Left ventricle myocardium inferior (tissue), 1 donor: ENCODE data around the gene KCNMB2. TPM values are rescaled to one million over a fixed set of nuclear protein-coding genes. Genes with fewer than 3 reads are reported as not detected.
"Not testable (repeated sequence)": the region's sequence is repeated elsewhere in the genome, so short reads cannot be mapped to it uniquely, and the experiment has no call there.

Experiments used
- DNase-seq: peaks from one replicate; pipeline ENCODE4 v3.0.0-alpha.2; 2020
- H3K27ac ChIP-seq: fragments of 200-600 bp; replicated peaks from 2 replicates; pipeline ENCODE4 v1.8.0; 2021
- H3K27me3 ChIP-seq: fragments of 200-600 bp; 2 replicates; pipeline ENCODE4 v1.8.0; 2021; ENCODE audit warnings: low read depth
- H3K36me3 ChIP-seq: fragments of 200-600 bp; 2 replicates; pipeline ENCODE4 v1.8.0; 2021
- H3K4me1 ChIP-seq: fragments of 200-600 bp; 2 replicates; pipeline ENCODE4 v1.8.0; 2021
- H3K4me3 ChIP-seq: fragments of 200-600 bp; 2 replicates; pipeline ENCODE4 v1.8.0; 2021; ENCODE audit warnings: mild to moderate bottlenecking, moderate library complexity
- H3K9me3 ChIP-seq: fragments of 200-600 bp; replicated peaks from 2 replicates; pipeline ENCODE4 v1.8.0; 2021
- intact Hi-C: fragments of 100-400 bp; cut with micrococcal nuclease; formaldehyde crosslinking; loops from one replicate; pipeline ENCODE4 v1.11.0; 2022
- total RNA-seq: library from RNA; stranded (reverse); fragmentation: NEBNext Ultra II Directional; extraction: Animal tissue kit (Norgen Biotek cat#: 25700); gene quantifications from one replicate; pipeline ENCODE4 v1.2.1, GENCODE V29; 2021
- TF ChIP-seq, protein P1 (sequence below): fragments of 200-600 bp; IDR thresholded peaks from 2 replicates; pipeline ENCODE4 v1.8.0; 2021; ENCODE audit warnings: antibody characterized with exemption, mild to moderate bottlenecking, borderline replicate concordance
- donor health status: DM: no; HTN: yes; CAD: no; lungs with severe emphysema.

The KCNMB2 gene
- total RNA-seq, 1 donor from 2014 or later = 2.1 TPM

DNA sequence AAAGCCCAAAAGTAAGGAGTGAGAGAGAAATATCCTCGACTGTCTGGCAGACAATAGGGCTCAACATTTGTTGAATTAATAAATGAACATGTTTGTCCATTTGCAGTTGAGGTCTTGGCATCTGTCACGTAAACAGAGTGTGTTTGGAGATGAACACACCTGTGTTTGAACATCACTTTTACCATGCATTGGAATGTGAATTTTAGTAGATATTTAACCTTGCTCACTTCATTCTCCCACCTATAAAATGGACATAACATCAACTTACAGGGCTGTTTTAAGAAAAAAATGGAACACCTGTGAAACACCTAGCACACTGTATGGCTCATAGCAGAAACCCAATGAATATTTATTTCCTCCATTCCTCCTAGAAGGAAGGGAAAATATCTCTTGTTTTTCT lies 204.8 kb downstream of the KCNMB2 start:
- TF ChIP-seq, protein P1, sequence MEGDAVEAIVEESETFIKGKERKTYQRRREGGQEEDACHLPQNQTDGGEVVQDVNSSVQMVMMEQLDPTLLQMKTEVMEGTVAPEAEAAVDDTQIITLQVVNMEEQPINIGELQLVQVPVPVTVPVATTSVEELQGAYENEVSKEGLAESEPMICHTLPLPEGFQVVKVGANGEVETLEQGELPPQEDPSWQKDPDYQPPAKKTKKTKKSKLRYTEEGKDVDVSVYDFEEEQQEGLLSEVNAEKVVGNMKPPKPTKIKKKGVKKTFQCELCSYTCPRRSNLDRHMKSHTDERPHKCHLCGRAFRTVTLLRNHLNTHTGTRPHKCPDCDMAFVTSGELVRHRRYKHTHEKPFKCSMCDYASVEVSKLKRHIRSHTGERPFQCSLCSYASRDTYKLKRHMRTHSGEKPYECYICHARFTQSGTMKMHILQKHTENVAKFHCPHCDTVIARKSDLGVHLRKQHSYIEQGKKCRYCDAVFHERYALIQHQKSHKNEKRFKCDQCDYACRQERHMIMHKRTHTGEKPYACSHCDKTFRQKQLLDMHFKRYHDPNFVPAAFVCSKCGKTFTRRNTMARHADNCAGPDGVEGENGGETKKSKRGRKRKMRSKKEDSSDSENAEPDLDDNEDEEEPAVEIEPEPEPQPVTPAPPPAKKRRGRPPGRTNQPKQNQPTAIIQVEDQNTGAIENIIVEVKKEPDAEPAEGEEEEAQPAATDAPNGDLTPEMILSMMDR = no peak
- Histone ChIP-seq H3K36me3 (no peaks in the 10 kb centered on the region), H3K27ac (no peak overlapping the region), H3K4me3 (no peak overlapping the region), H3K9me3 (peaks cover 4% of the 10 kb centered on the region), H3K27me3 (no peaks in the 10 kb centered on the region), H3K4me1 (peaks cover 4% of the 10 kb centered on the region)
- no peak for DNase-seq
- intact Hi-C loops = no loop called here

DNA sequence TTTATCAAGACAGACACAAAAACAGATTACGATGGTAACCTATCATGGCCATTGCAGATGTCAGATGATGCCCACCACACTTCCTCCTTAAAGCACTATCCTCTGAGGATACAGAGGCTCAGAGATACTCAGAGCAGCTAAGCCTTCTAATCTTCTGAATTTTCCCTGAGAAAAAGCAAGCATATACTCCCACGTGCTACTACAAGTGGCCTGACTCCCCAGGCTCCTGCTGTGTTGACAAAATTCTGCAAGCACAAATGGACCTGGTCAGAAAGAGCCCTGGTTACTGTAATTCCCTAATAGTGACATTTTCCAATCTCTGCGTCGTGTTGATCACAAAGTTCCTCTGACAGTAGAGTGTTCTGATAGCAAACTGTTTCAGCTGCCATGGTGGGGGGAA lies 207.1 kb downstream of the KCNMB2 start:
- H3K4me1 ChIP-seq = no peaks in the 10 kb centered on the region
- TF ChIP-seq, protein P1 = no peak
- no peak overlapping the region for H3K27ac ChIP-seq
- intact Hi-C loops = no loop called here
- no peaks in the 10 kb centered on the region for H3K27me3 ChIP-seq
- no peak overlapping the region for H3K4me3 ChIP-seq
- H3K9me3 ChIP-seq = peaks cover 7% of the 10 kb centered on the region
- no peak for DNase-seq
- H3K36me3 ChIP-seq = no peaks in the 10 kb centered on the region

DNA sequence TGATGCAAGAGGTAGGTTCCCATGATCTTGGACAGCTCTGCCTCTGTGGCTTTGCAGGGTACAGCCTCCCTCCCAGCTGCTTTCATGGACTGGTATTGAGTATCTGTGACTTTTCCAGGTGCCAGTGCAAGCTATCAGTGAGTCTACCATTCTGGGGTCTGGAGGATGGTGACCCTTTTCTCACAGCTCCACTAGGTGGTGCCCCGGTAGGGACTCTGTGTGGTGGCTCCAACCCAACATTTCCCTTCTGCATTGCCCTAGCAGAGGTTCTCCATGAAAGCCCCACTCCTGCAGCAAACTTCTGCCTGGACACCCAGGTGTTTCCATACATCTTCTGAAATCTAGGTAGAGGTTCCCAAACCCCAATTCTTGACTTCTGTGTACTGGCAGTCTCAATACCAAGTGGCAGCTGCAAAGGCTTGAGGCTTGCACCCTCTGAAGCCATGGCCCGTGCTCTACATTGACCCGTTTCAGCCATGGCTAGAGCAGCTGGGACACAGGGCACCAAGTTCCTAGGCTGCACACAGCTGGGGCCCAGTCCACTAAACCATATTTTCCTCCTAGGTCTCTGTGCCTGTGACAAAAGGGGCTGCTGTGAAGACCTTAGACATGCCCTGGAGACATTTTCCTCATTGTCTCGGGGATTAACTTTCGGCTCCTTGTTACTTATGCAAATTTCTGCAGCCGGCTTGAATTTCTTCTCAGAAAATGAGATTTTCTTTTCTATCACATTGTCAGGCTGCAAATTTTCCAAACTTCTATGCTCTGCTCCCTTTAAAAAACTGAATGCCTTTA lies 209.8 kb downstream of the KCNMB2 start:
- intact Hi-C loops, DNase-seq: not testable (repeated sequence)

GRCh38 chr3:178748874-178749273 lies 212.6 kb downstream of the KCNMB2 start:
- Histone ChIP-seq H3K4me3 (no peak overlapping the region), H3K9me3 (peaks cover 26% of the 10 kb centered on the region), H3K4me1 (no peaks in the 10 kb centered on the region), H3K27ac (no peak overlapping the region), H3K27me3 (no peaks in the 10 kb centered on the region), H3K36me3 (no peaks in the 10 kb centered on the region)
- intact Hi-C loops = no loop called here
- DNase-seq = no peak
- TF ChIP-seq, protein P1 = no peak

More for the DNA sequence above, 209.8 kb downstream of the KCNMB2 start:
- not testable (repeated sequence) for H3K4me1 ChIP-seq, H3K9me3 ChIP-seq, H3K27ac ChIP-seq, H3K27me3 ChIP-seq, H3K36me3 ChIP-seq, H3K4me3 ChIP-seq

GRCh38 chr3:178749471-178749870 lies 213.2 kb downstream of the KCNMB2 start:
- intact Hi-C loops = no loop called here
- Histone ChIP-seq H3K36me3 (no peaks in the 10 kb centered on the region), H3K4me1 (no peaks in the 10 kb centered on the region), H3K4me3 (no peak overlapping the region), H3K9me3 (peaks cover 27% of the 10 kb centered on the region), H3K27me3 (no peaks in the 10 kb centered on the region), H3K27ac (no peak overlapping the region)
- DNase-seq = no peak
- TF ChIP-seq, protein P1 = no peak

DNA sequence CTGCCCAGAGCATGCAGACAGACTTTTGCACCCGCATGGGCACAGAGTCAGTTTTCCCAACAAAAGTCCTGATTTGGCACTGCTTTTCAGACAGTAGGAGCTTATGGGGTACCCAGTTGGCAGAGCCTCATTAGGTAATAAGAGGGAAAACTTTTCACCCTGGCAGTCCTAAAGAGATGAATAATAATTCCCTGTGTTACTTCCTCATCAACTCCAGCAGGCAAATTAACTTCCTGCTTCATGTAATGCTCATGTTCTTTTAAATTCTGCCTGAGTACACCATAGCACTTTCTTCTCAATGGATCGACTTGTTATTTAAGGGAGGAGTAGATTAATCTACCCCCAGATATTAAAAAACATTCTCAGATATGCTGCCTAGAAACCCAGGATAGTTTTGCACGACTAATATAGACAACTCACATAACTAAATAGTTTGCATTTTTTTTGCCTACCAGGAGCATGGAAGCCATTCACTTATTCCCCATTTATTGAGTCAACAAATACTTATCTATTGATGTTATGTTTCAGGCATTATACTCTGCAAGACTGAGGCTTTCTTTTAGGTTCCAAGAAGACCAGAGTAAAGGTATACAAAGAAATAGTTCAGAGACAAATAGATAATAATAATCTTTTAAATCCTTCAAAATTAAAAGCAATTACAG lies 214.5 kb downstream of the KCNMB2 start:
- Histone ChIP-seq H3K27me3 (no peaks in the 10 kb centered on the region), H3K4me1 (no peaks in the 10 kb centered on the region), H3K27ac (no peak overlapping the region), H3K9me3 (peaks cover 25% of the 10 kb centered on the region), H3K4me3 (no peak overlapping the region), H3K36me3 (no peaks in the 10 kb centered on the region)
- intact Hi-C loops = no loop called here
- TF ChIP-seq, protein P1 = no peak
- no peak for DNase-seq
